Measurements from ENCODE around the gene PHETA1.

GRCh38 chr12:111340231-111340630, 28.7 kb downstream of the PHETA1 start:
- TF ChIP-seq, protein P1, sequence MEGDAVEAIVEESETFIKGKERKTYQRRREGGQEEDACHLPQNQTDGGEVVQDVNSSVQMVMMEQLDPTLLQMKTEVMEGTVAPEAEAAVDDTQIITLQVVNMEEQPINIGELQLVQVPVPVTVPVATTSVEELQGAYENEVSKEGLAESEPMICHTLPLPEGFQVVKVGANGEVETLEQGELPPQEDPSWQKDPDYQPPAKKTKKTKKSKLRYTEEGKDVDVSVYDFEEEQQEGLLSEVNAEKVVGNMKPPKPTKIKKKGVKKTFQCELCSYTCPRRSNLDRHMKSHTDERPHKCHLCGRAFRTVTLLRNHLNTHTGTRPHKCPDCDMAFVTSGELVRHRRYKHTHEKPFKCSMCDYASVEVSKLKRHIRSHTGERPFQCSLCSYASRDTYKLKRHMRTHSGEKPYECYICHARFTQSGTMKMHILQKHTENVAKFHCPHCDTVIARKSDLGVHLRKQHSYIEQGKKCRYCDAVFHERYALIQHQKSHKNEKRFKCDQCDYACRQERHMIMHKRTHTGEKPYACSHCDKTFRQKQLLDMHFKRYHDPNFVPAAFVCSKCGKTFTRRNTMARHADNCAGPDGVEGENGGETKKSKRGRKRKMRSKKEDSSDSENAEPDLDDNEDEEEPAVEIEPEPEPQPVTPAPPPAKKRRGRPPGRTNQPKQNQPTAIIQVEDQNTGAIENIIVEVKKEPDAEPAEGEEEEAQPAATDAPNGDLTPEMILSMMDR (conservative IDR thresholded peaks at IDR 0.05; ENCODE audit: low read depth in 2 of 2): no peak
- no peak for TF ChIP-seq EZH2phosphoT487 (IDR thresholded peaks at IDR 0.05; ENCODE audit: unreplicated experiment)
- no peak for TF ChIP-seq POLR2AphosphoS5 (IDR thresholded peaks at IDR 0.05; ENCODE audit: low read depth)
- TF ChIP-seq REST (IDR thresholded peaks at IDR 0.05; ENCODE audit: unreplicated experiment): no peak
- TF ChIP-seq EZH2 (IDR thresholded peaks at IDR 0.05; ENCODE audit: low read depth, unreplicated experiment): no peak
- no peak for TF ChIP-seq JUNB (IDR thresholded peaks at IDR 0.05; ENCODE audit: unreplicated experiment)
- TF ChIP-seq ZNF114 (CRISPR knock-in tag; IDR thresholded peaks at IDR 0.05): no peak
- TF ChIP-seq, protein P2, sequence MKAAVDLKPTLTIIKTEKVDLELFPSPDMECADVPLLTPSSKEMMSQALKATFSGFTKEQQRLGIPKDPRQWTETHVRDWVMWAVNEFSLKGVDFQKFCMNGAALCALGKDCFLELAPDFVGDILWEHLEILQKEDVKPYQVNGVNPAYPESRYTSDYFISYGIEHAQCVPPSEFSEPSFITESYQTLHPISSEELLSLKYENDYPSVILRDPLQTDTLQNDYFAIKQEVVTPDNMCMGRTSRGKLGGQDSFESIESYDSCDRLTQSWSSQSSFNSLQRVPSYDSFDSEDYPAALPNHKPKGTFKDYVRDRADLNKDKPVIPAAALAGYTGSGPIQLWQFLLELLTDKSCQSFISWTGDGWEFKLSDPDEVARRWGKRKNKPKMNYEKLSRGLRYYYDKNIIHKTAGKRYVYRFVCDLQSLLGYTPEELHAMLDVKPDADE (IDR thresholded peaks at IDR 0.05): no peak

All from GM23338 (cell line).